ENCODE data around the gene IL17RE. TPM values are rescaled to one million over a fixed set of nuclear protein-coding genes. Genes with fewer than 3 reads are reported as not detected.

IL17RE gene
- total and polyA plus RNA-seq, 2 experiments from 2014 or later = 1.1 to 3.4 TPM

GRCh38 chr3:9951962-9952805 is 49.5 kb downstream of the IL17RE start, which contains the start of gene PRRT3 (continued):
- no peak for TF ChIP-seq ZNF462 (CRISPR knock-in tag; IDR thresholded peaks at IDR 0.05)
- no peak for TF ChIP-seq ZNF114 (CRISPR knock-in tag; IDR thresholded peaks at IDR 0.05)
- no peak for TF ChIP-seq CREB1 (CRISPR knock-in tag; IDR thresholded peaks at IDR 0.05; ENCODE audit: low read depth)
- peak; percentile 40; the same call in 1 of the 2 replicates for TF ChIP-seq ETS1 (IDR thresholded peaks at IDR 0.05)
- TF ChIP-seq CTCF (conservative IDR thresholded peaks at IDR 0.05; ENCODE audit: low read depth in 2 of 2) = no peak
- TF ChIP-seq POLR2AphosphoS5 (IDR thresholded peaks at IDR 0.05; ENCODE audit: low read depth) = peak; percentile 84
